ENCODE results near the gene COL13A1.

COL13A1 gene

DNA sequence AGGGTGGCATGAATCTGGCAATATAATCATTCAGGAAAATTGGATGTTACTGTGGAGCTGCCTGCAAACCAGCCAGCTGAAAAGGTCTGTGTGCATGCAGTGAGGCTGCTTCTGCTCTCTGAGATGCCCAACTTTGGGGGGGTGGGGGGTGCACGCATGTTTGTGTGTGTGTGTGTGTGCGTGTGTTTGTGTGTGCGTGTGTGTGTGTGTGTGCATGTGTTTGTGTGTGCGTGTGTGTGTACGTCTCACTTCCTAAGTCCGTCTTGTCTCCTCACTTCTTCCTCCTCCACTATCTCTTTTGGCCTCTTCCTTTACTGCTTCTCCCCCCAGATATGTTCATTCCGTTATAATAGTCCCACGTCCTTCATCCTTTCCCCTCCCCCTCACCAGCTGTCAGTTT lies 148.1 kb downstream of the COL13A1 start:
- no peak for TF ChIP-seq ZC3H10 (CRISPR knock-in tag; IDR thresholded peaks at IDR 0.05)
- no peak for TF ChIP-seq GLIS3 (CRISPR knock-in tag; IDR thresholded peaks at IDR 0.05)
- TF ChIP-seq ZFP3 (CRISPR knock-in tag; IDR thresholded peaks at IDR 0.05): no peak
- TF ChIP-seq, protein P1, sequence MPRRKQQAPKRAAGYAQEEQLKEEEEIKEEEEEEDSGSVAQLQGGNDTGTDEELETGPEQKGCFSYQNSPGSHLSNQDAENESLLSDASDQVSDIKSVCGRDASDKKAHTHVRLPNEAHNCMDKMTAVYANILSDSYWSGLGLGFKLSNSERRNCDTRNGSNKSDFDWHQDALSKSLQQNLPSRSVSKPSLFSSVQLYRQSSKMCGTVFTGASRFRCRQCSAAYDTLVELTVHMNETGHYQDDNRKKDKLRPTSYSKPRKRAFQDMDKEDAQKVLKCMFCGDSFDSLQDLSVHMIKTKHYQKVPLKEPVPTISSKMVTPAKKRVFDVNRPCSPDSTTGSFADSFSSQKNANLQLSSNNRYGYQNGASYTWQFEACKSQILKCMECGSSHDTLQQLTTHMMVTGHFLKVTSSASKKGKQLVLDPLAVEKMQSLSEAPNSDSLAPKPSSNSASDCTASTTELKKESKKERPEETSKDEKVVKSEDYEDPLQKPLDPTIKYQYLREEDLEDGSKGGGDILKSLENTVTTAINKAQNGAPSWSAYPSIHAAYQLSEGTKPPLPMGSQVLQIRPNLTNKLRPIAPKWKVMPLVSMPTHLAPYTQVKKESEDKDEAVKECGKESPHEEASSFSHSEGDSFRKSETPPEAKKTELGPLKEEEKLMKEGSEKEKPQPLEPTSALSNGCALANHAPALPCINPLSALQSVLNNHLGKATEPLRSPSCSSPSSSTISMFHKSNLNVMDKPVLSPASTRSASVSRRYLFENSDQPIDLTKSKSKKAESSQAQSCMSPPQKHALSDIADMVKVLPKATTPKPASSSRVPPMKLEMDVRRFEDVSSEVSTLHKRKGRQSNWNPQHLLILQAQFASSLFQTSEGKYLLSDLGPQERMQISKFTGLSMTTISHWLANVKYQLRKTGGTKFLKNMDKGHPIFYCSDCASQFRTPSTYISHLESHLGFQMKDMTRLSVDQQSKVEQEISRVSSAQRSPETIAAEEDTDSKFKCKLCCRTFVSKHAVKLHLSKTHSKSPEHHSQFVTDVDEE (CRISPR knock-in tag; IDR thresholded peaks at IDR 0.05): no peak
- no peak for TF ChIP-seq ESRRG (CRISPR knock-in tag; IDR thresholded peaks at IDR 0.05)
- TF ChIP-seq CSDC2 (CRISPR knock-in tag; IDR thresholded peaks at IDR 0.05): no peak
- no peak for TF ChIP-seq TCF4 (CRISPR knock-in tag; IDR thresholded peaks at IDR 0.05; ENCODE audit: borderline replicate concordance)
- TF ChIP-seq, protein P2, sequence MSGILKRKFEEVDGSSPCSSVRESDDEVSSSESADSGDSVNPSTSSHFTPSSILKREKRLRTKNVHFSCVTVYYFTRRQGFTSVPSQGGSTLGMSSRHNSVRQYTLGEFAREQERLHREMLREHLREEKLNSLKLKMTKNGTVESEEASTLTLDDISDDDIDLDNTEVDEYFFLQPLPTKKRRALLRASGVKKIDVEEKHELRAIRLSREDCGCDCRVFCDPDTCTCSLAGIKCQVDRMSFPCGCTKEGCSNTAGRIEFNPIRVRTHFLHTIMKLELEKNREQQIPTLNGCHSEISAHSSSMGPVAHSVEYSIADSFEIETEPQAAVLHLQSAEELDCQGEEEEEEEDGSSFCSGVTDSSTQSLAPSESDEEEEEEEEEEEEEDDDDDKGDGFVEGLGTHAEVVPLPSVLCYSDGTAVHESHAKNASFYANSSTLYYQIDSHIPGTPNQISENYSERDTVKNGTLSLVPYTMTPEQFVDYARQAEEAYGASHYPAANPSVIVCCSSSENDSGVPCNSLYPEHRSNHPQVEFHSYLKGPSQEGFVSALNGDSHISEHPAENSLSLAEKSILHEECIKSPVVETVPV (CRISPR knock-in tag; IDR thresholded peaks at IDR 0.05): no peak
- TF ChIP-seq TOX (CRISPR knock-in tag; IDR thresholded peaks at IDR 0.05; ENCODE audit: borderline replicate concordance): no peak
- TF ChIP-seq ISL1 (CRISPR knock-in tag; IDR thresholded peaks at IDR 0.05): no peak
- no peak for TF ChIP-seq SNAI2 (CRISPR knock-in tag; IDR thresholded peaks at IDR 0.05)
- no peak for TF ChIP-seq OSR1 (CRISPR knock-in tag; IDR thresholded peaks at IDR 0.05)
- TF ChIP-seq, protein P3, sequence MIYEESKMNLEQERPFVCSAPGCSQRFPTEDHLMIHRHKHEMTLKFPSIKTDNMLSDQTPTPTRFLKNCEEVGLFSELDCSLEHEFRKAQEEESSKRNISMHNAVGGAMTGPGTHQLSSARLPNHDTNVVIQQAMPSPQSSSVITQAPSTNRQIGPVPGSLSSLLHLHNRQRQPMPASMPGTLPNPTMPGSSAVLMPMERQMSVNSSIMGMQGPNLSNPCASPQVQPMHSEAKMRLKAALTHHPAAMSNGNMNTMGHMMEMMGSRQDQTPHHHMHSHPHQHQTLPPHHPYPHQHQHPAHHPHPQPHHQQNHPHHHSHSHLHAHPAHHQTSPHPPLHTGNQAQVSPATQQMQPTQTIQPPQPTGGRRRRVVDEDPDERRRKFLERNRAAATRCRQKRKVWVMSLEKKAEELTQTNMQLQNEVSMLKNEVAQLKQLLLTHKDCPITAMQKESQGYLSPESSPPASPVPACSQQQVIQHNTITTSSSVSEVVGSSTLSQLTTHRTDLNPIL (CRISPR knock-in tag; IDR thresholded peaks at IDR 0.05; ENCODE audit: low read depth): no peak
- no peak for TF ChIP-seq ZNF70 (CRISPR knock-in tag; IDR thresholded peaks at IDR 0.05)
- TF ChIP-seq, protein P4, sequence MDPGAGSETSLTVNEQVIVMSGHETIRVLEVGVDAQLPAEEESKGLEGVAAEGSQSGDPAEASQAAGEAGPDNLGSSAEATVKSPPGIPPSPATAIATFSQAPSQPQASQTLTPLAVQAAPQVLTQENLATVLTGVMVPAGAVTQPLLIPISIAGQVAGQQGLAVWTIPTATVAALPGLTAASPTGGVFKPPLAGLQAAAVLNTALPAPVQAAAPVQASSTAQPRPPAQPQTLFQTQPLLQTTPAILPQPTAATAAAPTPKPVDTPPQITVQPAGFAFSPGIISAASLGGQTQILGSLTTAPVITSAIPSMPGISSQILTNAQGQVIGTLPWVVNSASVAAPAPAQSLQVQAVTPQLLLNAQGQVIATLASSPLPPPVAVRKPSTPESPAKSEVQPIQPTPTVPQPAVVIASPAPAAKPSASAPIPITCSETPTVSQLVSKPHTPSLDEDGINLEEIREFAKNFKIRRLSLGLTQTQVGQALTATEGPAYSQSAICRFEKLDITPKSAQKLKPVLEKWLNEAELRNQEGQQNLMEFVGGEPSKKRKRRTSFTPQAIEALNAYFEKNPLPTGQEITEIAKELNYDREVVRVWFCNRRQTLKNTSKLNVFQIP (CRISPR knock-in tag; IDR thresholded peaks at IDR 0.05; ENCODE audit: borderline replicate concordance, low read depth): no peak
- TF ChIP-seq PPARA (CRISPR knock-in tag; IDR thresholded peaks at IDR 0.05; ENCODE audit: borderline replicate concordance): no peak
- TF ChIP-seq BACH2 (CRISPR knock-in tag; IDR thresholded peaks at IDR 0.05; ENCODE audit: borderline replicate concordance): no peak
- ATAC-seq: no peak

DNA sequence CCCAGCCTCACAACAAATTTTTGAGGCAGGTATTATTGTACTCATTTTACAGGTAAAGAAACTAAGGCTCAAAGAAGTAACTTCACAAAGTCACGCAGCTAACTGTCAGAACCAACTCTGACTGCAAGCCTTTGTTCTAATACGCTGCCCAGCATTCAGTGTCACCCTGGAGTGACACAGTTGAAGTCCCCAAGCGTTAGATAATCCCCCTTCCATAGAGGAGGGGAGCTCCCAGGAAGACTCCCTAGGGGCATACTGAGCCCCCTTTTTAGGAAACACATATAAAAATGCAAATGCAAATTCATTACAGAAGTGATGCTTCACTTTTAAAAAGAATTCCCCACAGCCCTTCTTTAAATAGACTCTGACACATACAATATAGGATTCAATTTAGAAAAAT lies 150.0 kb downstream of the COL13A1 start:
- no peak for ATAC-seq
- TF ChIP-seq, protein P1 (CRISPR knock-in tag; IDR thresholded peaks at IDR 0.05): no peak
- TF ChIP-seq GLIS3 (CRISPR knock-in tag; IDR thresholded peaks at IDR 0.05) (no peak), OSR1 (CRISPR knock-in tag; IDR thresholded peaks at IDR 0.05) (no peak), ZC3H10 (CRISPR knock-in tag; IDR thresholded peaks at IDR 0.05) (no peak), RARB (CRISPR knock-in tag; IDR thresholded peaks at IDR 0.05) (no peak), ZFP30 (CRISPR knock-in tag; IDR thresholded peaks at IDR 0.05) (no peak), ZNF565 (CRISPR knock-in tag; conservative IDR thresholded peaks at IDR 0.05; ENCODE audit: low read depth) (no peak), ZFP3 (CRISPR knock-in tag; IDR thresholded peaks at IDR 0.05) (no peak), CSDC2 (CRISPR knock-in tag; IDR thresholded peaks at IDR 0.05) (no peak), SNAI2 (CRISPR knock-in tag; IDR thresholded peaks at IDR 0.05) (no peak), ISL1 (CRISPR knock-in tag; IDR thresholded peaks at IDR 0.05) (no peak), TOX (CRISPR knock-in tag; IDR thresholded peaks at IDR 0.05; ENCODE audit: borderline replicate concordance) (no peak), PPARA (CRISPR knock-in tag; IDR thresholded peaks at IDR 0.05; ENCODE audit: borderline replicate concordance) (no peak)
- TF ChIP-seq, protein P3 (CRISPR knock-in tag; IDR thresholded peaks at IDR 0.05; ENCODE audit: low read depth): no peak
- TF ChIP-seq, protein P2 (CRISPR knock-in tag; IDR thresholded peaks at IDR 0.05): no peak
- TF ChIP-seq, protein P4 (CRISPR knock-in tag; IDR thresholded peaks at IDR 0.05; ENCODE audit: borderline replicate concordance, low read depth): no peak
- TF ChIP-seq, protein P5, sequence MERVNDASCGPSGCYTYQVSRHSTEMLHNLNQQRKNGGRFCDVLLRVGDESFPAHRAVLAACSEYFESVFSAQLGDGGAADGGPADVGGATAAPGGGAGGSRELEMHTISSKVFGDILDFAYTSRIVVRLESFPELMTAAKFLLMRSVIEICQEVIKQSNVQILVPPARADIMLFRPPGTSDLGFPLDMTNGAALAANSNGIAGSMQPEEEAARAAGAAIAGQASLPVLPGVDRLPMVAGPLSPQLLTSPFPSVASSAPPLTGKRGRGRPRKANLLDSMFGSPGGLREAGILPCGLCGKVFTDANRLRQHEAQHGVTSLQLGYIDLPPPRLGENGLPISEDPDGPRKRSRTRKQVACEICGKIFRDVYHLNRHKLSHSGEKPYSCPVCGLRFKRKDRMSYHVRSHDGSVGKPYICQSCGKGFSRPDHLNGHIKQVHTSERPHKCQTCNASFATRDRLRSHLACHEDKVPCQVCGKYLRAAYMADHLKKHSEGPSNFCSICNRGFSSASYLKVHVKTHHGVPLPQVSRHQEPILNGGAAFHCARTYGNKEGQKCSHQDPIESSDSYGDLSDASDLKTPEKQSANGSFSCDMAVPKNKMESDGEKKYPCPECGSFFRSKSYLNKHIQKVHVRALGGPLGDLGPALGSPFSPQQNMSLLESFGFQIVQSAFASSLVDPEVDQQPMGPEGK (CRISPR knock-in tag; IDR thresholded peaks at IDR 0.05; ENCODE audit: borderline replicate concordance): no peak

Measured in SK-N-SH treated with all-trans-retinoic acid at 6 μM for 48 hours (cell line).